K562 (cell line): Measurements from ENCODE around the gene USP22.

ENCODE experiments used
- CHCHD3 ChIP-seq: fragments of 250-450 bp; sonication (Bioruptor Pico); IDR thresholded peaks from 2 replicates; pipeline ENCODE4 v2.1.2; 2022; ENCODE audit warnings: mild to moderate bottlenecking
- EGR1 ChIP-seq: fragments of 450-650 bp; conservative IDR thresholded peaks from 2 replicates; pipeline ENCODE4 v1.6.1; 2017; ENCODE audit warnings: mild to moderate bottlenecking
- POLR2AphosphoS5 ChIP-seq: IDR thresholded peaks from 2 replicates; pipeline ENCODE4 v1.6.1; 2011; ENCODE audit warnings: mild to moderate bottlenecking, low read depth, low read length, moderate library complexity; ENCODE audit not compliant: control insufficient read depth, insufficient read depth
- SMAD2 ChIP-seq: fragments of 150-350 bp; IDR thresholded peaks from 2 replicates; pipeline ENCODE4 v1.6.1; 2014; ENCODE audit warnings: low read depth, mild to moderate bottlenecking, low read length
- ZBTB8A ChIP-seq: fragments of 450-650 bp; IDR thresholded peaks from 2 replicates; pipeline ENCODE4 v1.6.1; 2018; ENCODE audit warnings: mild to moderate bottlenecking, moderate library complexity; ENCODE audit not compliant: partially characterized antibody
- TF ChIP-seq, protein P1 (sequence below): fragments of 450-650 bp; IDR thresholded peaks from 2 replicates; pipeline ENCODE4 v1.6.1; 2016
- TF ChIP-seq, protein P2 (sequence below): IDR thresholded peaks from 2 replicates; pipeline ENCODE4 v1.6.1; 2014; ENCODE audit warnings: antibody characterized with exemption

DNA sequence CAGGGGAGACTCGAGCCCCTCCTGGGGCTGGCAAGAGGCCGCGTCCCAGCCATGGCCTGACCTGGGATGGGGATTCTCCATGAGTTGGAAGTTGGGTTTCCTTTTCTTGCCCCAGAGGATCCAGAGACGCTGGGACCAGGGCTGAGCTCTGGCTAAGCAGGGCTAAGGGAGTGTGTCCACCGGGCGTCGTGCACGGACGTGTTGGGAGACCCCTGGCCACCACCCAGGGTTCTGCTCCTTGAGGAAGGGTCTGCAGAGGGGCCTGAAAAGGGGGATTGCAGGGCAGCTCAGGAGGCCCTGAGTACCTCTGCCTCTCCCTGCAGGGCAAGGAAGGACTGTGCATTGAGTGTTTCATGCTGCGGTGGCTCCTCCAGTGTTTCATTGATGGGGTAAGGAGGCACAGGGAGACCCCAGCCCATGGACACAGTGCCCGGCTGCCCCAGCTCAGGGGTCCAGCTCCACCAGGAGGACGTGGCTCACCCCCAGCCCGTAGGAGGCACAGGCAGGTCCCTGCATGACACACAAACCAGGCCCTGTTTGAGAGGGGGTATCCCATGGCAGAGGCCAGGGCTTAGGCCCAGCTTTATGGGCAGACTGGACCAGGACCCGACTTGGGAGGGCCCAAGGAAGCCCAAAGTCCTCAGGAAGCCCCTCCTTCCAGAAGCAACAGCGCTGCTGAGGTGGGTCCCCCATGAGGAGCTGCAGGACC lies 47.5 kb downstream of the USP22 start:
- TF ChIP-seq EGR1 = no peak
- no peak for TF ChIP-seq CHCHD3
- TF ChIP-seq POLR2AphosphoS5 = no peak
- no peak for TF ChIP-seq SMAD2
- TF ChIP-seq ZBTB8A = no peak
- TF ChIP-seq, protein P1, sequence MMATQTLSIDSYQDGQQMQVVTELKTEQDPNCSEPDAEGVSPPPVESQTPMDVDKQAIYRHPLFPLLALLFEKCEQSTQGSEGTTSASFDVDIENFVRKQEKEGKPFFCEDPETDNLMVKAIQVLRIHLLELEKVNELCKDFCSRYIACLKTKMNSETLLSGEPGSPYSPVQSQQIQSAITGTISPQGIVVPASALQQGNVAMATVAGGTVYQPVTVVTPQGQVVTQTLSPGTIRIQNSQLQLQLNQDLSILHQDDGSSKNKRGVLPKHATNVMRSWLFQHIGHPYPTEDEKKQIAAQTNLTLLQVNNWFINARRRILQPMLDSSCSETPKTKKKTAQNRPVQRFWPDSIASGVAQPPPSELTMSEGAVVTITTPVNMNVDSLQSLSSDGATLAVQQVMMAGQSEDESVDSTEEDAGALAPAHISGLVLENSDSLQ = no peak
- TF ChIP-seq, protein P2, sequence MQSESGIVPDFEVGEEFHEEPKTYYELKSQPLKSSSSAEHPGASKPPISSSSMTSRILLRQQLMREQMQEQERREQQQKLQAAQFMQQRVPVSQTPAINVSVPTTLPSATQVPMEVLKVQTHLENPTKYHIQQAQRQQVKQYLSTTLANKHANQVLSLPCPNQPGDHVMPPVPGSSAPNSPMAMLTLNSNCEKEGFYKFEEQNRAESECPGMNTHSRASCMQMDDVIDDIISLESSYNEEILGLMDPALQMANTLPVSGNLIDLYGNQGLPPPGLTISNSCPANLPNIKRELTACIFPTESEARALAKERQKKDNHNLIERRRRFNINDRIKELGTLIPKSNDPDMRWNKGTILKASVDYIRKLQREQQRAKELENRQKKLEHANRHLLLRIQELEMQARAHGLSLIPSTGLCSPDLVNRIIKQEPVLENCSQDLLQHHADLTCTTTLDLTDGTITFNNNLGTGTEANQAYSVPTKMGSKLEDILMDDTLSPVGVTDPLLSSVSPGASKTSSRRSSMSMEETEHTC = no peak
